ENCODE results near the gene PDCD10. TPM values are rescaled to one million over a fixed set of nuclear protein-coding genes. Genes with fewer than 3 reads are reported as not detected.

Gene PDCD10
- total RNA-seq, 1 experiment from 2014 or later, result 65.8 TPM

GRCh38 chr3:167656821-167657220 is 77.9 kb downstream of the PDCD10 start:
- Histone ChIP-seq H3K4me1 (no peaks in the 10 kb centered on the region), H3K27me3 (replicated peaks; ENCODE audit: control insufficient read depth, insufficient read depth, low read length) (no peaks in the 10 kb centered on the region), H3K9me3 (no peaks in the 10 kb centered on the region), H3K36me3 (ENCODE audit: control insufficient read depth, insufficient read depth, low read length) (no peaks in the 10 kb centered on the region), H3K4me3 (ENCODE audit: low read depth, low read length) (no peak overlapping the region)
- intact Hi-C loops (cut with micrococcal nuclease; ENCODE audit: unreplicated experiment), result no loop called here
- H3K4me1 Mint-ChIP-seq (ENCODE audit: low read depth, unreplicated experiment), result no peaks in the 10 kb centered on the region
- H3K36me3 Mint-ChIP-seq (ENCODE audit: insufficient read depth, unreplicated experiment), result no peaks in the 10 kb centered on the region
- no peak for TF ChIP-seq CTCF (IDR thresholded peaks at IDR 0.05; ENCODE audit: insufficient read depth in 1 of 2, low read depth in 1 of 2, low read length in 1 of 2, severe bottlenecking in 1 of 2, unreplicated experiment in 1 of 2)
- POLR2A ChIA-PET, result no interaction called here
- no peak overlapping the region for H3K4me3 Mint-ChIP-seq (ENCODE audit: unreplicated experiment)
- no peak for DNase-seq
- no peak overlapping the region for H3K27ac Mint-ChIP-seq (ENCODE audit: unreplicated experiment)
- peaks cover 2% of the 10 kb centered on the region for H3K27me3 Mint-ChIP-seq (ENCODE audit: insufficient read depth, unreplicated experiment)
- H3K9me3 Mint-ChIP-seq (ENCODE audit: unreplicated experiment), result no peaks in the 10 kb centered on the region
- CTCF ChIA-PET, result no interaction called here
- BruUV-seq (replicated peaks), result no TSS peak

- H3K27me3 Mint-ChIP-seq (ENCODE audit: insufficient read depth, unreplicated experiment), result peaks cover 2% of the 10 kb centered on the region
- H3K9me3 Mint-ChIP-seq (ENCODE audit: unreplicated experiment), result no peaks in the 10 kb centered on the region
- Histone ChIP-seq H3K36me3 (ENCODE audit: control insufficient read depth, insufficient read depth, low read length) (no peaks in the 10 kb centered on the region), H3K9me3 (no peaks in the 10 kb centered on the region), H3K27me3 (replicated peaks; ENCODE audit: control insufficient read depth, insufficient read depth, low read length) (no peaks in the 10 kb centered on the region), H3K4me1 (no peaks in the 10 kb centered on the region), H3K4me3 (ENCODE audit: low read depth, low read length) (no peak within 1 kb of the TSS)
- no peaks in the 10 kb centered on the region for H3K36me3 Mint-ChIP-seq (ENCODE audit: insufficient read depth, unreplicated experiment)
- H3K27ac Mint-ChIP-seq (ENCODE audit: unreplicated experiment), result no peak within 1 kb of the TSS
- ChIA-PET POLR2A (no interaction called here), CTCF (no interaction called here)
- H3K4me3 Mint-ChIP-seq (ENCODE audit: unreplicated experiment), result no peak within 1 kb of the TSS
- no TSS peak for BruUV-seq (replicated peaks)
- DNase-seq, result no peak
- TF ChIP-seq CTCF (IDR thresholded peaks at IDR 0.05; ENCODE audit: insufficient read depth in 1 of 2, low read depth in 1 of 2, low read length in 1 of 2, severe bottlenecking in 1 of 2, unreplicated experiment in 1 of 2), result no peak
- no peaks in the 10 kb centered on the region for H3K4me1 Mint-ChIP-seq (ENCODE audit: low read depth, unreplicated experiment)
- intact Hi-C loops (cut with micrococcal nuclease; ENCODE audit: unreplicated experiment), result no loop called here
These were observed 80.9 kb downstream of the PDCD10 start, which contains the start of gene WDR49 for GRCh38 chr3:167653760-167654159. WDR49 (minus strand) TSS chr3:167653942; CDS start chr3:167653425, 517 bp downstream.

GRCh38 chr3:167653155-167653554 is 81.5 kb downstream of the PDCD10 start:
- no TSS peak for BruUV-seq (replicated peaks)
- Histone ChIP-seq H3K27me3 (replicated peaks; ENCODE audit: control insufficient read depth, insufficient read depth, low read length) (no peaks in the 10 kb centered on the region), H3K36me3 (ENCODE audit: control insufficient read depth, insufficient read depth, low read length) (no peaks in the 10 kb centered on the region), H3K9me3 (no peaks in the 10 kb centered on the region), H3K4me3 (ENCODE audit: low read depth, low read length) (no peak overlapping the region), H3K4me1 (no peaks in the 10 kb centered on the region)
- ChIA-PET POLR2A (no interaction called here), CTCF (no interaction called here)
- H3K9me3 Mint-ChIP-seq (ENCODE audit: unreplicated experiment), result no peaks in the 10 kb centered on the region
- intact Hi-C loops (cut with micrococcal nuclease; ENCODE audit: unreplicated experiment), result no loop called here
- H3K27me3 Mint-ChIP-seq (ENCODE audit: insufficient read depth, unreplicated experiment), result peaks cover 2% of the 10 kb centered on the region
- H3K27ac Mint-ChIP-seq (ENCODE audit: unreplicated experiment), result no peak overlapping the region
- no peak overlapping the region for H3K4me3 Mint-ChIP-seq (ENCODE audit: unreplicated experiment)
- no peaks in the 10 kb centered on the region for H3K4me1 Mint-ChIP-seq (ENCODE audit: low read depth, unreplicated experiment)
- H3K36me3 Mint-ChIP-seq (ENCODE audit: insufficient read depth, unreplicated experiment), result no peaks in the 10 kb centered on the region
- no peak for TF ChIP-seq CTCF (IDR thresholded peaks at IDR 0.05; ENCODE audit: insufficient read depth in 1 of 2, low read depth in 1 of 2, low read length in 1 of 2, severe bottlenecking in 1 of 2, unreplicated experiment in 1 of 2)
- no peak for DNase-seq
